HG02885 (cell line): ENCODE results near the gene FUT7.

Experiments
- ATAC-seq: cut with Tn5 transposase; IDR thresholded peaks from one replicate; pipeline ENCODE4 v1.9.1; 2021; ENCODE audit warnings: mild to moderate bottlenecking; ENCODE audit not compliant: unreplicated experiment, poor library complexity

FUT7 gene

GRCh38 chr9:137052293-137052692, 20.4 kb upstream of the FUT7 start:
- ATAC-seq, result no peak

- no peak for ATAC-seq
These were observed 19.3 kb upstream of the FUT7 start for GRCh38 chr9:137051145-137051724.

DNA sequence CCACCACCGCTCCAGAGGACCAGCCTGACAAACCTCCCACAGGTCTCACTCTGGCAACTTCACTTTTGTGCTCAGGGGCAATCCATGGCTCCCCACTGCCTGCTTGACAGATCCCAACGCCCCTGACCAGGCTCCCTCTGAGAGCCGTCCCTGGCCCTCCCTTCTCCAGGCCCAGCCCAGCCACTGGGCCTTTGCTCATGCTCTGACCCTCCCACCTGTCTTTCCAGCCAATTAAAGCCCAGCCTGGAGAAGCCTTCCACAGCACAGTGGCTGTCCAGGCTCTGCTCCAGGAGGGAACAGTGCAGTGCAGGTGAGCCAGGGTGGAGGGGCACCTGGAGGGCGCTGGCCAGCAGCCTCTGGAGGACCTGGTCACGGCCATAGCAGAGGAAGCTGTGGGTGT, 18.7 kb upstream of the FUT7 start:
- ATAC-seq, result no peak

GRCh38 chr9:137049544-137050449, 17.9 kb upstream of the FUT7 start:
- ATAC-seq, result peak; percentile 40

DNA sequence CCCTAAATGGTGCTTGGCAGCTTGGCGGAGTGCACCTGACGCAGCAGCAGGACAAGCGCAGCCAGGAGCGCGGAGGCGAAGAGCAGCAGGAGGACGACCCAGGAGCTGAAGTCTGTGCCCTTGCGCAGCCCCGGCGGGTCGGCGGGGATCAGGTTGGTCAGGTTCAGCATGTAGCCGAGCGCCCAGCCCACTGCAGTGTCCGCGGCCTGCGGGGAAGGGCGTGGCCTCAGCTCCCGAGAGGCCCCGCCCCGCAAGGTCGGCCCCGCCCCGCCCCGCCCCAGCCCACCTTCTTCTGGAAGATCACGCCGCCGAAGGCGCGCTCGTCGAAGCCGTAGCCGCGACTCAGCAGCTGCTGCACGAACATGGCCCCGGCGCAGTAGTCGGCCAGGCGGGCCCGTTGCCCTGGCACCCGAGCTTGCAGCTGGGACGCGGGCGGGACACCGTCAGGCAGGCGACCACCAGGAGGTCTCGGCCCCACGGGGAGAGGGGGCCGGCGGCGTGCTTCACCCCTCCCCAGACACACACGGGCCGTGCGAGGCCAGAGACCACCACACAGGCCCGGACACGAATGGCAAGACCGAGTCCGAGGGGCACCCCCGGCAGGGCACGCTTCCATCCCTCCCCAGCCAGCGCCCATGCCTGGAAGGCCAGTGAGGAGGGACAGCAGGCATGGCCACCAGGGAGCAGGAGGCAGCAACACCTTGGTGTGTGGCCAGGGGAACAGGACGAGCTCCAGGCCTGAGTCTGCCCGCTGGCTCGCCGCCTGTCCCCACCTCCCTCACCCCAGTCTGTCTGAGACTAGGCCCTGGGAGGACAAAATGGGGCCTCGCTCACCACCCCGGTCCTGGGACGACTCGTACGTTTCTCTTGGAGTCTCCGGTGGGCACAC, 17.0 kb upstream of the FUT7 start:
- no peak for ATAC-seq

DNA sequence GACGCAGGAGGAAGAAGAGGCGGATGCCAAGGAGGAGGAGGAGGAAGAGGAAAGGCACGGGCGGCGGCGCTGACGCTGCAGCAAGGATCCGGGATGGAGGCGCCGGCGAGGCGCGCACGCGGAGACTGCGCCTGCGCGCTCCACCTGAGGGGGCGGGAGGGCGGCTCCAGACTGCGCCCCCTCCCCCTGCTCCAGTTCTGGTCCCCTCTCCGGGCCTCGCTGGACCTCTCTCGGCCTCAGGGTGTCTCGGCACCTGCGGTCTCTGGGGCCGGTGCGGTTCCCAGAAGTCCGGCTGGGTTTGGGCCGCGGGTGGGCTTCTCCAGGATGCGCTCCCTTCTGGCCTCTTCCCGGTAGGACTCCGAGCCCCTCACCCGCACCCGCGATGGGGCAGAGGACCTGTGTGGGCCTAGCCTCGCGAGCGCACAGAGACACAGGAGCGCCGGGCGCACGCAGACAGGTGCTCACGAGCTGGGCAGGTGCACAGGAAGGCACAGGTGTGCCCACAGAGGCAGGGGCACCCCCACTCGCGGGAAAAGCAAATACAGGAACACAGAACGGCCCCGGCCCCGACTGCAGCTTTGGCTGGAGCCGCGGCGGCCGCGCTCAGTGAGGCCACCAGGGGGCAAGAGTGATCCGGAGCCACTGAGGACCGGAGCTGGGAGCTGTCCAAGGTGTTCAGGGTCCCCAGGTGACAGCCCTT, 14.3 kb upstream of the FUT7 start, which contains the start of gene NPDC1:
Gene NPDC1, minus strand, starts transcription at position 90 of the 700 bp plus-strand sequence. CDS start 188 bp downstream, outside the sequence.
- no peak for ATAC-seq

DNA sequence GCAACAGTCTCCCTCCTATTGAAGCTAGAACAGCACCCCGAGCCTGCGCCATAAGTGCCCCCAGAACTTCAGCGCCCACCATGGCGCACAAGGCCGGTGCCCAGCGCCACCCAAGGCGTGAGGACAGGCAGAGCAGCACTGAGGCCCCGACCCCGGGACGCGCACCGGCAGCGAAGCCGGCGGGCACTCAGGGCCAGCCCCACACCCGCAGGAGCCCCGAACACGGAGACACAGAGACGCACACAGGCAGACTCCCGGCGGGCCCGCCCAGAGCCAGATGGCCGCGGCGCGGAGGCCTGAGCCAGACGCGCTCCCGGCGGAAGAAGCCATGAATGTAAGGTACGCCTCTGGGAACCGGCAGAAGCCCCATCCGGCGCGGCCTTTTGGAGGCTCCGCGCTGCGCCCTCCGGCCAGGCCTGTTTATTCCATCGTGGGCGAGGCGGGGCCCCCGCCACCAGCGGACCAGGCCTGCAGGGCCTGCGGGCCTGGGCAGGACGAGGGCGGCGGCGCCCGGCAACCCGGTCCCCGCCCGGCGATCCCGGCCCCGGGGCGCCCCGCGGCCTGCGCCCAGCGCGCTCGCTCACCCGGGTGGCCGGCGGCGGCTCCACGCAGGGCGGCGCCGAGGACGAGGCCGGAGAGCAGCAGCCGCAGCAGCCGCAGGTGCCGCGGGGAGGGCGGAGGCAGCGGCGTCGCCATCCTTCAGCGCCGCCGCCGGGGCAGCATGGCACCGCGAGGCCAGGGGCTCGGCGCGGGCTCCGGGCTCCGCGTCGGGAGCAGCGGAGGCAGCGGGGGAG, 13.6 kb upstream of the FUT7 start:
- no peak for ATAC-seq

DNA sequence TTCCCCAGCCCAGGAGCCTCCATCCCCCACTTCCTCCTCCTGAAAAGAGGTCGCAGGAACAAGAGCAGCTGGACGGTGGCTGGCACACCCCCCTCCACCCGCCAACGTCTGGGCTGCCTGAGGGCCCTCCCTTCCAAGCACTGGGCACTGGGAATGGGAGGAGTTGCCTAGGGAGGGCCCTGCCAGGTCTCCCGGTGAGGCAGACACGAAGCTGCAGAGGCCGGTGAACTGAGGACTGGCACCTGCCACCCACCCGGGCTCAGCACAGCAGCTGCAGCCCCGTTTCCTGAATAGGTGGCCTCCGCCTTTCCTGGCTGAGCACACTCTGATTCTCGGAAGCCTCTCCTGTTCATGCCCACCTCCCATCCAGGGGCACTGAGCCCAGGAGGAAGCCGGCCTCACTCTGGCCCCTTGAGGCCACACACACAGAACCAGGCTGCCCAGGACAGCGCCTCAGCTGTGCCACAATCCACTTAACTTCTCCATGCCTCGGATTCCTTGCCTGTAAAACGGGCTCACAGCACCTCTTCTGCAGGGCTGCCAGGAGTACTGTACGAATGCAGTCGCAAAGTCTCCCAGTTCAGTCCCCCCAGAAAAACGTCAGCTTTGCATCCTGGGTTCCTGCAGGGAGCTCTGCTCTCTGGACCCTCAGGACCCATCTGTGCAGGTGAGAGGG, 12.8 kb upstream of the FUT7 start:
- no peak for ATAC-seq

- ATAC-seq, result no peak
These were observed 12.1 kb upstream of the FUT7 start for GRCh38 chr9:137044037-137044436.

GRCh38 chr9:137042751-137043727, 11.2 kb upstream of the FUT7 start:
- ATAC-seq, result no peak

GRCh38 chr9:137041124-137041523, 9.2 kb upstream of the FUT7 start:
- ATAC-seq, result no peak

GRCh38 chr9:137040568-137040967, 8.7 kb upstream of the FUT7 start:
- no peak for ATAC-seq

DNA sequence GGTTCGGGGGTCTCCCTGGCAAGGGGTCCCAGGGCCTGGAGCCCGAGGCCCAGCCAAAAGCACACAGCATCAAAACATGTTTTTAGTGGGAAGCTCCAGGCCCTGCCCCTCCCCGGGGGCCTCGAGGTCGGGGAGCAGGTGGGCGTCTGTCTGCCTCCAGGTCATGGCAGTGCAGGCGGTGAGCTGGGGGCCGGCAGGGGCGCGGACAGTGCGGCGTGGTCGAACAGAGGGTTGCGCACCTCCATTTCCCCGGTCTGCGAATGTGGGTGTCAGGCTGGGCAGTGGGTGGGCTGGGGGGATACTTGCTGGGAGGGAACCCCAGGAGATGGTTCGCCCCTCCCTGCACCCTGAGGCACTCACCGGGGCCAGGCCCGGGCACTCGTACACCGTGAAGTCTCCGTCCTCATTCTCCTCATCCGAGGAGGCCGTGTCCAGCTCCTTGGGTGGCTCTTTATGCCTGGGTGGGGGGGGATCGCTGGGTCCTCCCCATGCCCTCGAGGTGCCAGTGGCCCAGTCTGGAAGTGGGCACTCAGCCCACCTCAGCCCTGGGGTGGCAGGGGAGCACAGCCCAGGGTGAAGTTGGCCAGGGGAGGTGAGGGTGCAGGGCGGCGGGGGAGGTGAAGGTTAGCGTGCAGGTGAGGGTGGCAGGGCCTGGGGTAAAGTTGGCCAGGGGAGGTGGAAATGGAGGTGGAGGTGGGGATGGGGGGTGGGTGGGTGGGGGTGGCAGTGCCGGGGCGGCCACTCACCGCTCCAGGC, 7.9 kb upstream of the FUT7 start:
- ATAC-seq, result no peak

DNA sequence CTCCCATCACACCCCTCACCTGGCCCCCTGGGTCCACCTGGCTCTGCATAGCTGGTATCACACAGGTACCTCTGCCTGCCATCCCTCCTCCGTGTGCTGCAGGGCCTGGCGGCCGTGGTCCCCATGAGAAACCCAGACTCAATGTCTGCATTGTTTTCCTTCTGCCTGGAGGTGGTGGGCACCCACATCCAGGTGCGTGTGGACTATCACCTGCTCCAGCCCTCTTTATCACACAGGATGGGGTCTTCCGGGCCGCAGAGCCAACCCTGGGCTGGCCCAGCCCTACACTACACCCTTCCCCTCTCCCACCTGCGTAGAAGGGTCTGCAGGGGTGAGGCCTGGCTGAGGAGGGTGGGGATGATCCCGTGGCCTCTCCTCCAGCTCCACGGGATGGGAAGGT, 7.0 kb upstream of the FUT7 start:
- ATAC-seq, result no peak

DNA sequence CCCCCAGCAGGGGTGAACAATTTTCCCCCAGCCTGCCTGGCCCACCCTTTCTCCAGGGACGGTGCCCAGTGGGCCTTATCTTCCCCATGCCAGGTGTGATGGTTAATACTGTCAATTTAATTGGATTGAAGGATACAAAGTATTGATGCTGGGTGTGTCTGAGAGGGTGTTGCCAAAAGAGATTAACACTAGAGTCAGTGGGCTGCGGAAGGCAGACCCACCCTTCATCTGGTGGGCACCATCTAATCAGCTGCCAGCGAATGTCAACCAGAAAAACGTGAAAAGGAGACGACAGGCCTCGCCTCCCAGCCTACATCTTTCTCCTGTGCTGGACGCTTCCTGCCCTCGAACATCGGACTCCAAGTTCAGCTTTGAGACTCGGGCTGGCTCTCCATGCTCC, 5.6 kb upstream of the FUT7 start:
- no peak for ATAC-seq

DNA sequence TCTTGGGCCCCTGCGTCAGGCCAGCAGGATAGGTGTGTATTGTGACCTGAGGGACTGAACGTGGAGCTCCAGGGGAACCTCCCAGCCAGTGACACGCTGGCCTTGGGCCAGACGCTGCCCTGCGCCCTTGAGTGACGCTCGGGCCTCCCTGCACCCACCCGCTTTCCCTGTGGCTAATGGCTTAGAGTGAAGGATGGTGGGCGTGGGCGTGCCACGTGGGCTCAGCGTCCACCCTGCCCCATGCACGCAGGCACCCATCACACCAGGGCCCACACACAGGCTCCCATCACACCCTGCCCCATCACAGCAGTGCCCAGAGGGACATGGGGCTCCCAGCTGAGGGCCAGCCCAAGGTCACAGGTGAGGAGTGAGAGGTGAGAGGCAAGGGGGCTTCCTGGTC, 5.1 kb upstream of the FUT7 start:
- ATAC-seq, result no peak

DNA sequence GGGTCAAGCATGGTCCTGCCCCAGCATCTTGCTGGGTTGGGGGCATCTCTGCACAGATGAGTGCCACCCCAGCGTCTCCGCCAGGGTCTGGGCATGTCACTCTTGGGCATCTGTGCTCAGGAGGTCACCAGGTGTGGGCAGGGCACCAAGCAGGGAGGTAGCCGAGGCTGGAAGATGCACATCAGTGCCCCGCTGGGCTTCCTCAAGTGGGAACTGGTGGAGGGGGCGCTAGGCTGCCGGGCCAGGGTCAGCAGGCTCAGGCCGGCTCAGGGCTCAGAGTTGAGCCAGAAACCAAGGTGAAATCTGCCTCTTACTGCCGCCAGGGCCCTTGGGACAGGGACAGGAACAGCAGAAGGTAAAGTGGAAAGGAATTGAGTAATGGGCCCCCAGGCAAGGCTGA, 4.0 kb upstream of the FUT7 start:
- ATAC-seq, result no peak
